Sigmoid colon (tissue), 3 donors: Measurements from ENCODE around the gene PLCH1.

Experiments
- CTCF ChIP-seq, 4 experiments: fragments of 450-650 bp in 3 of 4; fragments of 200-600 bp in 1 of 4; IDR thresholded peaks; one replicate each; pipeline ENCODE4 v1.5.1; 2016 to 2019; ENCODE audit warnings: antibody characterized with exemption in 4 of 4, mild to moderate bottlenecking in 3 of 4, moderate library complexity in 2 of 4
- POLR2A ChIP-seq, 2 donors: fragments of 450-650 bp; IDR thresholded peaks; one replicate each; pipeline ENCODE4 v1.6.1; 2016; ENCODE audit warnings: antibody characterized with exemption in 2 of 2, mild to moderate bottlenecking in 2 of 2, moderate library complexity in 2 of 2

- no peak for TF ChIP-seq CTCF (IDR thresholded peaks at IDR 0.05)
- TF ChIP-seq POLR2A (IDR thresholded peaks at IDR 0.05): no peak
Observed at GRCh38 chr3:155602307-155602706, 142.6 kb downstream of the PLCH1 start.
